ENCODE data around the gene ASIC5. TPM values are rescaled to one million over a fixed set of nuclear protein-coding genes. Genes with fewer than 3 reads are reported as not detected.

Gene ASIC5
- polyA plus RNA-seq, 4 donors, result 0.17 to 0.32 (median 0.25) TPM

DNA sequence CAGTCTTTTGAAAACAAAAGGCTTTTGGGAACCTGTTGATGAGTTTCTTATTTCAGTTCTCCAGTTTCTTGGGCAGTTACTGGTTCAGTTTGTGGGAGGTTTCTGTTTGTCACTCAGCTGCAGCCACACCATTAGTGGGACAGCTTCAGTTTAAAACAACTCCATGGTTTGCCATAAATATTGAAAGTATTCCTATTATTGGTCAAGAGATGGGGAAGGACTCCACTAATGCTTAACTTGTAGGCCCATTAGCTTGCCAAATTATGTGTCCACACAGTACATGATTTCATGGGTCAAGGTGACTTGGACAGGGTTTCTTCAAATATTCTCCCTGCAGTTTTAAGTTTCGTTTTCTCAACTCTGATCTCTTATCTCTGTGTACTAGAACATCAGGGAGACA is 15.5 kb upstream of the ASIC5 start:
- DNase-seq (ENCODE audit: low read depth in 4 of 4, low spot score in 2 of 4), result no peak

DNA sequence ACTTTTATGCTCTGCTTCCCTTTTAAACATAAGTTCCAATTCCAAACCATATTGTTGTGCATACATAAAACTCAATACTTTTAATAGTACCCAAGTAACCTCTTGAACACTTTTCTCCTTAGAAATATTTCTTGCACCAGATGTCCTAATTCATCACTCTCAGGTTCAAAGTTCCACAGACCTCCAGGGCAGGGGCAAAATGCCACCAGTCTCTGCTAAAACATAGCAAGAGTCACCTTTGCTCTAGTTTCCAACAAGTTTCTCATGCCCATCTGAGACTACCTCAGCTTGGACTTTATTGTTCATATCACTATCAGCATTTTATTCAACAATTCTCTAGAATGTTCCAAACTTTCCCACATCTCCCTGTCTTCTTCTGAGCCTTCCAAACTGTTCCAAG is 13.7 kb upstream of the ASIC5 start:
- DNase-seq (ENCODE audit: low read depth in 4 of 4, low spot score in 2 of 4), result no peak

DNA sequence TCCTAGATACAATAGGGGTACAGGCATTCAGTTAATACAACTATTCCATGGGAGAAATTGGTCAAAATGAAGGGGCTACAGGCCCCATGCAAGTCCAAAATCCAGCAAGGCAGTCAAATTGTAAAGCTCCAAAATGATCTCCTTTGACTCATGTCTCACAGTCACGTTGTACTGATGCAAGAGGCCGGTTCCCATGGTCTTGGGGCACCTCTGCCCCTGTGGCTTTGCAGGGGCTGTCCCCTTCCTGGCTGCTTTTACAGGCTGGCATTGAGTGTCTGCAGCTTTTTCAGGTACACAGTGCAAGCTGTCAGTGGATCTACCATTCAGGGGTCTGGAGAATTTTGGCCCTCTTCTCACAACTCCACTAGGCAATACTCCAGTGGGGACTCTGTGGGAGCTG is 12.5 kb upstream of the ASIC5 start:
- no peak for DNase-seq (ENCODE audit: low read depth in 4 of 4, low spot score in 2 of 4)

DNA sequence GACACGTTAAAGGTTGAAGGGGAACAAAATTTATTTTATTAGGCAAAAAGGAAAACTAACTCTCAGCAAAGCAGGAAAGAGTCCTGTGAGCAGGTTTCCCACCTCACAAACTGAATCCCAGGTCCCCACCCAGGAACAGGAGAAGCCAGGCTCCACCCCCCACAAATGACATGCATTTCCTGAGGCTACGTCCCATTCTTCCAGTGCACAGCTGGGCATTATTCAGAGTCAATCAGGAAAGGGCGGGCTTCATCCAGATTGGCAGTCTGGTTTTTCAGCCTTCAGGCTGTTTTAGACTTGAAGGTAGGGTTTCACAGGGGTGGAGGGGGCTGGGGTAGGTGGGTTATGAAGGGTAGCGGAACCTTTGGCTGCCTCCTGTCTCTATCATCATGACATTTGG is 11.9 kb upstream of the ASIC5 start:
- DNase-seq (ENCODE audit: low read depth in 4 of 4, low spot score in 2 of 4), result no peak

DNA sequence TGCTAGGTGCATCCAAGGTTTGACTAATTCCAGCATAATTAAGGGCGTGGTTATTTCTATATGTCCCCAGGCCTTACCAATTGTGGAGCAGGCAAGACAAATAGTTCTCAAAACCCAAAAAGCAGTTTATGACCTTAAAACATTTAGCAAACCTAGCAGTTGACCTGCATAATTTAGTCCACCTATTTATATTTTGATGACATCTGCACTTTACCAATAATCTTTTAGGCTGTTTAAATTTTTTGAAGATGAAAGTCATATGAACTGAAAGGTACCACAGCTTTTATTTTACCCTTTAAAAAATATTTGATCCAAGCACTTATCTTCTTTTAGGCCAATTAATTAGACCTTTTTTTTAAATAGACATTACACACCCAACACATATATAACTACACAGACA is 9.8 kb upstream of the ASIC5 start:
- DNase-seq (ENCODE audit: low read depth in 4 of 4, low spot score in 2 of 4), result no peak

DNA sequence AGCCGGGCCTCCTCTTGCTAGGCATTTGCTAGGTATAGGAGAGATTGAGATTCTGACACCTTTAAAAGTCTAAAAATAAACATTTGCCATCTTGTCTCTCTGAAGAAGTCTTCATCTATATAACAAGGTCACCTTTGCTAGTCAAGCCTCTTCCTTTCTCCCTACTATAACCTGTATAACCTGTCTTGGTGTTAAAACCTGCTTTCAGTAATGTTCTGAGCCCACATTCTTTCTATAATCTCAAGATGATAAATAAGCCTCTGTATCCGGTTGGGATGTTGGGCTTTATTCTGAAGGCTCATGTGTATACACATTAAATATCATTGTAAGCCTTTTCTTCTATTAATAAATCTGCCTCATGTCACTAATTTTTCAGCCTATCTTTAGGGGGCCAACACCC is 10.2 kb downstream of the ASIC5 start:
- DNase-seq (ENCODE audit: low read depth in 4 of 4, low spot score in 2 of 4), result no peak

DNA sequence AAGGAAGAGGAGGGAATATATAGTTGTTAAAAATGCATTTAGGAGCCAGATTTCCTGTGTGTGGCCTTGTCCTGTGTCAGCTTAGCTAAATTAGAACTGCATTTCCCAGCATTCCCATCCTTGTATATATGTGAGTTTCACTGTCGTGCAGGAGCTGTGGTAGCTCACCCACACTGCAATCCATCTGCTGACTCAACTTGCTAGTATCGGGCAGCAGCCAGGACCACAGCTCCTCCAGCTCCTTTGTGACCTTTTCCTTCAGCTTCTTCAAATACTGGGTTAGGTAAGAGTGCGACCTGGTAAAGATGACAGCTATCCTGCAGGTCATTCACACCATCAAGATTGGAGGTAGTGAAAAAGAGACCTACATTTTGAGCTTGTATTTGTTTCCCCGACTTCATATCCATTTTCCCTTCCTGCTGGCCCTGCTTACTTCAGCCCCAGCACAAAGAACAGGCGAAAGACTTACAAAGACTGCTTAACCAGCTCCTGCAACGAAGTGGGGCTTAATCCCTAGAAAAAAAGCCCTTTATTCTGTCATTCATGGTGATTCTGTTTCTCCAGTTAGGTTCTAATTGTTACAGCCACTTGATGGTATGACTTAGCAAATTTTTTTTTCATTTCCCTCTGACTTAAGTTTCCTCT is 11.4 kb downstream of the ASIC5 start:
- DNase-seq (ENCODE audit: low read depth in 4 of 4, low spot score in 2 of 4), result no peak

DNA sequence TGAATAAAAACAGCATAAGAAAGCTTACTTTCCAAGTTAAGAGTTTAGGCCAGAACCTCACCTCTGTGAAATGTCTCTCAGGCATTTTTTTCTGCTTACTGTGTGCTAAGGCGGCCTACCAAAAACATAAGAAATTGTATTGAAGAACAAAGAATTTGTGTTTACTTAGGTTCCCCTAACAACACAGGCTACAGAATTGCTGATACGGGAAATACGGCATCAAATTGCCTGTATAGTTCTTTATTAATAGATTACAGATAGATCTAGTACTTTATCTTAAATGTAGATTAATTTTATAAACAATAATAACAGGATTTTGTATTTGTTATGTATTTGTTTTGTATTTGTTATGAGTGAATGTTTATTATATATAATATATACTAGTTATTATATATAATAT is 12.9 kb downstream of the ASIC5 start:
- DNase-seq (ENCODE audit: low read depth in 4 of 4, low spot score in 2 of 4), result no peak

DNA sequence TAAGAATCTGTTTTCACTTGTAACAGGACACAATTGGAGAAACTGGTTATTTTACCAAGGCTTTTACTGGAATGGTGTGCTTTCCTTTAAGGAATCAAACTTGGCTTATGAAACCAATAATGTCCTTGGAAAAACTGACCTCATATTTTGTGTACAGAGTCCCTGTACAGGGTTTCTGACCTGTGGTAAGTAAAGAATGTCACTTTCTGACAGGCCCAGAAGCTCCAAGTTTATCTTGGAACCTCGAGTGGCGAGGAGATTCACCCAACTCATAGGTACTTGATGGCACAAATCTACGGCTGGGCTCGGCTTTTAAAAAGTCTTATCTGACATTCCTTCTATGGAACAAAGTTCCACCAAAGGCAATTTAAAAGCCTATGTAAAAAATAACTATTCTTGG is 17.0 kb downstream of the ASIC5 start:
- no peak for DNase-seq (ENCODE audit: low read depth in 4 of 4, low spot score in 2 of 4)

DNA sequence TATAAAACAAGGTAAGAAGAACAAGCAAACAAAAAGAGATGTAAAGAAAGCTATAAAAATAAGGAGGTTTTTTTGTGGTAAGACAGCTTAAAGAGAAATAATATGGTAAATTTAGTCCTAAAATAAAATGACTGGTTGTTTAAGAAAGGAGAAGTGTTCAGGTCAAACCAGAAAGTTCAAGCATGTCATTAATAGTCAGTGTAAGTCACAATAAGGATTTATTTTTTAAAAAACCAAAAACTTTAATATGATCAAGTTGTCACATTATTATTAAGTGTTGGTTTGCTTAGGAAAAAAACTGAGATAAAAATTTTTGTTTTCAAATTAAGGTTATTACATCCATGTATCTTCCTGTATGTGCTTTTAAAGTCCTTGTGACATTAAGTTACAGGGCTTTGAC is 19.1 kb downstream of the ASIC5 start:
- no peak for DNase-seq (ENCODE audit: low read depth in 4 of 4, low spot score in 2 of 4)

DNA sequence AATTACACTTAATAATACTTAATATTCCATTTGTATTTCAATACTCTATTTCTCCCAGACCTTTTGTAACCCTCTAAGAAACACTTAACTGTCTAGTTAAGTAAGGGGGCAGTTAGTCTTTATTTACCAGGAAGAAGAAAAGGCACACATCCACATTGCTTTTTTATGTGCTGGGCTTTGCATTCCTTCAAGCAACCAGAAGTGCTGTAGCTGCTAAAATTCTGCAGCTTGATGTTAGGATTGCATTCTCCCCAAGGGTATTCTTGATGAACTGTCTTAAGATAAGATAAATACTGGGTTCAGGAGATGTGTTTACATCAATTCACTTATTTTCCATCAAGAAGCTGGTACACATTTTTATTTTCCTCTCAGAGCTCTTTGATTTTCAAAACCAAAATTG is 24.0 kb downstream of the ASIC5 start:
- DNase-seq (ENCODE audit: low read depth in 4 of 4, low spot score in 2 of 4), result no peak

DNA sequence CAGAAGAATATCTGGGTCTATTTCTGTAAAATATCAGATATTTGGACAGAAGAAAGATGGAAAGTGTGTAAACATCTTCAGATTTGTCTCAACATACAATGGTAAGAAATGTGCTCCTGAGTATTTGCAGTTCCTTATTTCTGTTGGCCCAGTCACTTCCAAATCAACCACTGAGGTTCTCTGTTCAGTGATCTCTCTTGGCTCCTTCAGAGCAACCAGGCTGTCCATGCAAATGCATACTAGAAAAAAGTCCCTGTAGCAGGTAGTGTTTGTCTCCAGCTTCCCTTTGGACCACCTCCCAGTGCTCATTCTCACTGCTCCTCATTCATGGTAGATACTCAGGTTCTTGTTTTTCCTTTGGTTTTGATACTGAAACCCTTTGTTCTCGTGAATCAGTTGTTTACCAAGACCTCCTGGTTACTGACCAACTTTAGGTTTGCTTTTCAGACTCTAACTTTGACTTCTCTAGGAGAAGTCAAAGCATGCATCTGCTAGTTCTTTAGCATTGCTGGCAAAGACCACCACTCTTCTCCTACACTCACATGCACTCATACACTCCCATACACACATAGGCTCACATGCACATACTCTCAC is 28.8 kb downstream of the ASIC5 start:
- DNase-seq (ENCODE audit: low read depth in 4 of 4, low spot score in 2 of 4), result no peak

DNA sequence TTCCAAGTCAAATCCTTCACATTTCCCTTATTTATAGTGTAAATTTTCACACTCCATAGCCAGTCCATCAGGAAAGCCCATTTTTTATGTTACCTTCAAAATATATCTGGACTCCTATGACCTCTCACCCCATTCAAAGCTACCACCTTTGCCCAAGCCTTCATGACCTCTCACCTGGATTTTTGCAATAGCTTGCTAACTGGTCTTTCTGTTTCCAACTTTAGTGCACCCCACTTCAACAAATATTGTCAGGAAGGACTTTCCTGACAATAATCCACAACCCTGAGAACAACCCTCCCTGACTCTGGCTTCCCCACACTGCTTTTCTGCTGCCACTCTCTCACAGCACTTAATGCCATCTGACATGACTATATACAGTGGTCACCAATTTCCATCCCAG is 33.4 kb downstream of the ASIC5 start:
- DNase-seq (ENCODE audit: low read depth in 4 of 4, low spot score in 2 of 4), result no peak

DNA sequence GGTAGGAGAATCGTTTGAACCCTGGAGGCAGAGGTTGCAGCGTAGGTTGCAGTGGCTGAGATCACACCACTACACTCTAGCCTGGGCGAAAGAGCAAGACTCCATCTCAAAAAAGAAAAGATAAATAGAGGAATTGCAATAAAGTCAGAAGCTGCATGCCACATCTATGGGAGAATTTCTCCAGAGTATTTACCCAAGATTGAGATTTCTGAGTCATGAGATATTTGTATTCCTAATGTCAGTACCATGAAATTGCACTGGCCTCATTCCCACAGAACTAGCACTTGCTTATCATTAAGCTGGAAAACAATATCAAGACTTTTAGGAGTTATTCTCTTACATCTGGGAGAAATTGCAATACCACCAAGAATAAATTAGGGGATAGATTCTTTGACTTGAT is 37.4 kb downstream of the ASIC5 start:
- no peak for DNase-seq (ENCODE audit: low read depth in 4 of 4, low spot score in 2 of 4)

DNA sequence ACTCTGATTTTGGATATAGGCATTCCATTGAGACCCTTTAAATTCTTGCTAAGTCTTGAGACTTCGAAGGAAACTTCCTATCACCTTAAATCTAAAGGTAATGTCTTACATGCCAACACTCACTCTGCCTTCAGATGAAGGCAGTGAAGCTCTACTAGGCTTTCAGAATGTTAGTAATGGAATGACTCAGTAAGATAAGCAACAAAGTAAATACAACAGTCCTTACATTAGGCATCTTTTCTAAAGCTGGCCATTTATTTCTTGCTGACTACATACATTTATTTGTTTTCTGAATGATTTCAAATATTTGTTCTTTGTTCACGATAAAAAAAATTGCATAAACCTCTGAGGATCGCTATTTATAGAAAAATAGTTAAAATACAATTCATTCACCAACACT is 43.5 kb downstream of the ASIC5 start:
- DNase-seq (ENCODE audit: low read depth in 4 of 4, low spot score in 2 of 4), result no peak

DNA sequence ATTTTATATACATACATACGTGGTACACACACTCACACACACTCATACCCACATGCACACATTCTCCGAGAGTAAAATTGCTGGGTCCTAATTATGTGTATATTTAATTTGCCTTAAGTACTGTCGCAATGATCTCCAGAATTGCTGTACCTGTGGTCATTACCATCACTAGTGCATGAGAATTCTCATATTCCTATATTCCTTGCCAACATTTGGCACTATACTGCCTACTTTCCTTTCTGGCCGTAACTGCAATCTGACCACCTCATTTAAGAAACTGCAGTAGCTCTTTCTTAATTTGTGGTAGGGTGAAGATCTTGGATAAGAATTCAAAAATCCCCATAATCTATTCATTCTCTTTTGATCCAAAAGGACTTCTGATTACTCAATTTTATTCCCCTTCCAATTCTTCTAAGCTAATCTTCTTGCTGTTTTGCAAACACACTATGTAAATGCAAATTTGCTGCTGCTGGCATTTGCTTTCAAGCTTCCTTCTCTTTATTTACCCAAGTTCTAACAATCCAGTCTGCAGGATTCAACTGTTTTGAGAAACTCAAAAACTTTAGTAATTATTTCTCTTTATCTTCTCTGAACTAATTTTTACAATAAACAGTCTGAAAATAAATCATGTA is 45.1 kb downstream of the ASIC5 start:
- no peak for DNase-seq (ENCODE audit: low read depth in 4 of 4, low spot score in 2 of 4)

DNA sequence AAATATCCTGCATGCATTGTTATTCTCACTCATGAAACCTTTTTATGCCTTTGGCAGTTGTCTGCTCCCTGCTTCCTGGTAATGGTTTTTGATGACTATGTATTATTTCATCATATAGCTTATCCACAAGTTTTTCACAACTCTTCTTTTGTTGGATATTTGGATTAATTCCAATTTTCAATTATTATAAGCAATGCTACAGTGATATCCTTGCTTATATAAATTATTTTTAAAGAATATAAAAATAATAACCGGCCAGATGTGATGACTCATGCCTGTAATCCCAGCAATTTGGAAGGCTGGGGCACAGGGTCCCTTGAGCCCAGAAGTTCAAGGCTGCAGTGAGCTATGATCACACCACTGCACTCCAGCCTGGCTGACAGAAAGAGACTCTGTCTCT is 47.0 kb downstream of the ASIC5 start:
- DNase-seq (ENCODE audit: low read depth in 4 of 4, low spot score in 2 of 4), result no peak

DNA sequence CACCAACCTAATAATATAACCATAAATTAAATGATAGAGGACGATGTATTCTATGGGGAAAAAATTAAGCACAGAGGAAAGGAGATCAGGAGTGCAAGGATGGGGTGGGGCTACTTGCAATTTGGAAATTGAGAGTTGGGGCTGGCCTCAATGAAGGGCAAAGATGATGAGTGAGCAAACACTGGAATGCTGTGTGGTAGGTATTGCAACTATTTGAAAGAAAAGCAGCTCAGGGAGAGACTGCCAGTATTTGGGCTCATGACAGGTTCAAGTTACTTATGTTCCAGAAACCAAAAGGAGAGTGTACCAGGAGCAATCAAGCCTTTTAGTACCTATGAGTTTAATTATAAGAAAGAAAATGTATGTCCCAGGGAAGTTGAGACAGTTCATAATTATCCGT is 47.4 kb downstream of the ASIC5 start:
- DNase-seq (ENCODE audit: low read depth in 4 of 4, low spot score in 2 of 4), result no peak

DNA sequence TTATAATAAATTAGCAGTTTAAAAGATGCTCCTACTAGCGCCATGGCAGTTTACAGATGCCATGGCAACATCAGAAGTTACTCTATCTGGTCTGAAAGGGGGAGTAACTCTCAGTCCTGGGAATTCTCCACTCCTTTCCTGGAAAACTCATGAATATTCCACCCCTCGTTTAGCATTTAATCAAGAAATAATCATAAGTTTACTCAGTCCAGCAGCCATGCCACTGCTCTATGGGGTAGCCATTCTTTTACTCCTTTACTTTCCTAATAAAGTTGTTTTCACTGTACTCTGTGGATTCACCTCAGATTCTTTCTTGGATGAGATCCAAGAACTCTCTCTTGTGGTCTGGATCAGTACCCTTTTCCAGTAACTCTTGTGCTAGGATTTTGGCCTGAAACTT is 55.0 kb downstream of the ASIC5 start:
- no peak for DNase-seq (ENCODE audit: low read depth in 4 of 4, low spot score in 2 of 4)

DNA sequence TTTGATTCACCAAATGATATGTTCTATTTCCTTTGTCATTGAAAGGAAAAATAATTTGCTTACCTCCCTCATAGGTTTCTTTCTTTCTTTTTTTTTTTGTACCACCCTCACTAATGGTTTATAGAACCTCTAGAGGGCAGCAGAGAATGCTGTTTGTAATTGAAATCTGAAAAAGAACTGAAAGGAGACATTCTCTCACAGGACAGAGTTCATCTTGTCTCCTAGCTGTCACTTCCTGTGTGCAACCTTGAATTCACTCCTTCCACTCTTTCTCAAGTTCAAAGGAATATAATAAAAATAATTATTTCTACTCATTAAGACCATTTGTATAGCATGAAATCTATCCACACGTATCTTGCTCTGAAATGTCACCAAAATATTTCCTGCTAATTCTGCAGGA is 56.2 kb downstream of the ASIC5 start:
- peak in 3 of 4 donors; percentile 38 to 67 (median 47) for DNase-seq (ENCODE audit: low read depth in 4 of 4, low spot score in 2 of 4)

DNA sequence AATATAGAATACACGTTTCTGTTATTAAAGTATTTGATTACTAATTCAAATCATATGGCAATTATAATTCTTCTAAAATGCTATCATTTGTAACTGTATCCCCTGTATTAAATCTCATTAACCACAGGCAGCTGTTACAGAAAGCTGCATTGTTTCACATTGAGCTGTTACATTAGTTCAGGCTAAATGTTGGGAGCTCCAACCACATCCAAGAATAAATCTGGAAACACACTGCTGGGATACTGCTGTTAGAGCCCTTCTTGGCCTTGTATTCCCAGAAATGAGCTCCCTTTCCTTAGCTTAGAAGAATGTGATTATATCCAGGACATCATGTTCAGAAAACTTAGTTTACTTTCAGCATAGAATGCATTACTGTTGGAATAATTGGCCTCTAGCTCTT is 59.1 kb downstream of the ASIC5 start:
- no peak for DNase-seq (ENCODE audit: low read depth in 4 of 4, low spot score in 2 of 4)

DNA sequence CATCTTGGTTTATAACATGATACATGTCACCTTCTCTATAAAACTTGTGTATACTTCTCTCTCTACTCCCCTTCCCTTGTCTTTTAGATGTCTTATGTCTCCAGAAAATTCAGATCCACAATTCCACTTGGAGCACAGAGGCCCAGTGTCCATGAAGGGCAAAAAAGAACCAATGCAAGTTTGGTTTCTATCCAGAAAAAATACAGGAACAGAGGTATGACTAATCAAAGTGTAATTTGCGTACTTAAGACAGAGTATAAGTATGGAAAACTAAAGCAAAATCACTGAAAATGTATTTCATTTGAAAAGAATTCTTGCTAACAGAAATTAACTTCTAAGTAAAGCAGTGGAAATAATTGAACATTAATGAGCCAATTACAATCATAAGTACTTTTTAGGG is 61.1 kb downstream of the ASIC5 start:
- no peak for DNase-seq (ENCODE audit: low read depth in 4 of 4, low spot score in 2 of 4)
